ACC112 (cell line): ENCODE measurements around the gene ZDHHC19.
"Not testable (repeated sequence)": the region's sequence is repeated elsewhere in the genome, so short reads cannot be mapped to it uniquely, and the experiment has no call there.

Experiments
- H2AFZ ChIP-seq: fragments of 200-600 bp; sonication (generic); one replicate; pipeline ENCODE4 v1.6.0; 2017; ENCODE audit warnings: antibody characterized with exemption, low read length; ENCODE audit not compliant: unreplicated experiment
- H3K27ac ChIP-seq: fragments of 200-600 bp; sonication (generic); 2 replicates; pipeline ENCODE4 v1.5.1; 2014; ENCODE audit warnings: low read depth, mild to moderate bottlenecking, antibody characterized with exemption, low read length, moderate library complexity
- H3K27me3 ChIP-seq: fragments of 200-600 bp; sonication (generic); 2 replicates; pipeline ENCODE4 v1.6.1; 2014; ENCODE audit warnings: mild to moderate bottlenecking, antibody characterized with exemption, low read length, moderate library complexity, mixed read lengths; ENCODE audit not compliant: insufficient read depth
- H3K36me3 ChIP-seq: fragments of 200-600 bp; sonication (generic); 2 replicates; pipeline ENCODE4 v1.6.1; 2016; ENCODE audit warnings: mild to moderate bottlenecking, antibody characterized with exemption, low read length, moderate library complexity, mixed read lengths; ENCODE audit not compliant: insufficient read depth
- H3K4me1 ChIP-seq: fragments of 200-600 bp; sonication (generic); one replicate; pipeline ENCODE4 v1.6.1; 2016; ENCODE audit warnings: low read length, mixed read lengths; ENCODE audit not compliant: insufficient read depth, unreplicated experiment, control insufficient read depth
- H3K4me3 ChIP-seq: fragments of 200-600 bp; sonication (generic); 2 replicates; pipeline ENCODE4 v1.5.1; 2014; ENCODE audit warnings: mild to moderate bottlenecking, low read depth, low read length
- H3K79me2 ChIP-seq: fragments of 200-600 bp; sonication (generic); one replicate; pipeline ENCODE4 v1.6.0; 2016; ENCODE audit warnings: low read length; ENCODE audit not compliant: control insufficient read depth, unreplicated experiment, insufficient read depth

Gene ZDHHC19

DNA sequence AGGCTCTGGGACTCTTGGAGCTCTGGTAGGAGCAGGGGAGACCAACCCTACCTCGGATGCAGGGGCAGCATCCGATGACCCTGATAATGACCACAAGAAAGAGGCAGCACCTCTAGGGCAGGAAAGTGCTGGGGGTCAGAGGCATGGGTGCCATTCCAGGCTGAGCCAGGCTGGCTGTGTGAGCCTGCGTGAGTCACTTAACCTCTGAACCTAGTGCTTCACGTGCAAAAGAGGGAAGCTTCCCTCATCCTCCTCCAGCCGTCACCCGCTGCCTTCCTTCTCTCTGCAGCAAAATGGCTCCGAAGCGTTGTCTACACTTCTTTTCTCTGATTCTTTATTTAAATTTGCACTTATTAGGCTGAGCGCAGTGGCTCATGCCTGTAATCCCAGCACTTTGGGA, 35.5 kb downstream of the ZDHHC19 start:
- Histone ChIP-seq H3K27me3 (no peaks in the 10 kb centered on the region), H2AFZ (no peak overlapping the region), H3K27ac (no peak overlapping the region), H3K4me3 (no peak overlapping the region), H3K79me2 (no peaks in the 10 kb centered on the region), H3K36me3 (no peaks in the 10 kb centered on the region), H3K4me1 (peaks cover 4% of the 10 kb centered on the region)

DNA sequence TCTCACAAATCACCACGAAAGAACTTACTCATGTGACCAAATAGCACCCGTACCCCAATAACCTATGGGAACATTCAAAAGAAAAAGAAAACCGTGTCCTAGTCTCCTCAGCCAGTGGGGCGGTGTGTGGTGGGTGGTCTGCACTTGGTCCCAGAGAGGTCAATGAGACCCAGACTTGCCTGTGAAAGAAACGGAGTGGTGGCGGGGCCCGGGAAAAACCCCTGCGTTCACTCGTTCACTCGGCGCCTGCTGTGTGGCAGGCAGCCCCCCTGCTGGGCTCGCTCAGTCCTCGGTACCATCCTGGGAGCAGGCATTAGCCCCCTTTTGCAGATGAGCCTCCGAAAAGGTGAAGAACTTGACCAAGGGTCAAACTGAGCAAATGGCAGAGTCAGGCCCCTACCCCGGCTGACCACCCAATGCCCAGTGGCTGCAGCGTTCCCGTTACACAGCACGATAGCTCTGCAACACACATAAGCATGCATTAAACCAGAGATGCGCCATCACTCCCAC, 36.0 kb downstream of the ZDHHC19 start:
- no peaks in the 10 kb centered on the region for H3K79me2 ChIP-seq
- no peak overlapping the region for H2AFZ ChIP-seq
- H3K27ac ChIP-seq, result no peak overlapping the region
- peaks cover 4% of the 10 kb centered on the region for H3K4me1 ChIP-seq
- H3K27me3 ChIP-seq, result no peaks in the 10 kb centered on the region
- no peak overlapping the region for H3K4me3 ChIP-seq
- no peaks in the 10 kb centered on the region for H3K36me3 ChIP-seq

DNA sequence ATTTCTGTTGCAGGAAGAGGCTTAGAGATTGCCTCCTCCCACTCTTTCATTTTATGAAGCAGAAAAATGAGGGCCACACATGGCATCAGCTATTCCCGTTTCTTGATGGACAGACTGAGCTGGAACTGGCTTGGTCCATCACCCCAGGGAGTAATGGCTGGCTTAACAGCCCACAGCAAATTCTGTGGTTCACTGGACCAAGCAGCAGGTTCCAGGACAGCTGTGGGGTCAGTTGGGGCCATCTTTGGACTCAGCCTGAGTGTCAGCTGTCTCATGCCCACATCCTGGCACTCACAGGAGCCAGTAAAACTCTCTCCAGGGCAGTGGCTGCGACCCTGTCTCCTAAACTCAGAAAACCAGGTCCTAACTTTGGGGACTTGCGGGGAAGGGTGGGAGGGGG, 36.5 kb downstream of the ZDHHC19 start:
- no peak overlapping the region for H2AFZ ChIP-seq
- peaks cover under 1% of the 10 kb centered on the region for H3K4me1 ChIP-seq
- H3K27ac ChIP-seq, result no peak overlapping the region
- no peaks in the 10 kb centered on the region for H3K79me2 ChIP-seq
- H3K4me3 ChIP-seq, result no peak overlapping the region
- H3K27me3 ChIP-seq, result no peaks in the 10 kb centered on the region
- H3K36me3 ChIP-seq, result no peaks in the 10 kb centered on the region

DNA sequence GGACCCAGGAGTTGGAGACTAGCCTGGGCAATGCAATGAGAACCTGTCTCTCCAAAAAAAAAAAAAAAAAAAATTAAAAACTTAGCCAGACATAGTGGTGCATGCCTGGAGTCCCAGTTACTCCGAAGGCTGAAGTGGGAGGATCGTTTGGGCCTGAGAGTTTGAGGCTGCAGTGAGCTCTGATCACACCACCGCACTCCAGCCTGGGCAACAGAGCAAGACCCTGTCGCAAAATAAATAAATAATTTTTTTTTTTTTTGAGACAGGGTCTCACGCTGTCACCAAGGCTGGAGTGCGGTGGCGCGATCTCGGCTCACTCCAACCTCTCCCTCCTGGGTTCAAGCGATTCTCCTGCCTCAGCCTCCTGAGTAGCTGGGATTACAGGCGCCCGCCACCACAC, 40.9 kb downstream of the ZDHHC19 start:
- H3K36me3 ChIP-seq, H3K27ac ChIP-seq, H3K27me3 ChIP-seq, H3K79me2 ChIP-seq, H3K4me1 ChIP-seq, H3K4me3 ChIP-seq, H2AFZ ChIP-seq: not testable (repeated sequence)

DNA sequence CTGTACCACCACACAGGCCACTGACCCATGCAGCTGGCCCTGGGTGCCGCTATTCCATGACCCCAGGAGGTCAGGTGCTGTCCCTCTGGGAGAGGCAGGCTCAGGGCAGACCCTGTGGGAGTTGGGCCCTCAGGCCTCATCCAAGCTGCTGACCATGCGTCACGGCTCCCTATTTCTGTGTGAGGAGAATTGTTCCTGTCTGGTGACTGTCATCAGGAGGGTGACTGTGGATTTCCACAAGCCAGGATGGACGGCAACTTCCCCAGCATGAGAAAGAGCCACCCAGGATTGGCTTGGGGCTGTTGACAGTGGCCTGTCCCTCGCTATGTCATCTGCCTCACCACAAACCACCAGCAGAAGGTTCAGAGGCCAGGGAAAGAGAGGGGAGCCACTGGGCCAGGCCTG, 41.4 kb downstream of the ZDHHC19 start:
- Histone ChIP-seq H3K27me3 (no peaks in the 10 kb centered on the region), H3K79me2 (no peaks in the 10 kb centered on the region), H3K36me3 (no peaks in the 10 kb centered on the region), H3K27ac (no peak overlapping the region), H3K4me3 (no peak overlapping the region), H3K4me1 (no peaks in the 10 kb centered on the region), H2AFZ (no peak overlapping the region)

DNA sequence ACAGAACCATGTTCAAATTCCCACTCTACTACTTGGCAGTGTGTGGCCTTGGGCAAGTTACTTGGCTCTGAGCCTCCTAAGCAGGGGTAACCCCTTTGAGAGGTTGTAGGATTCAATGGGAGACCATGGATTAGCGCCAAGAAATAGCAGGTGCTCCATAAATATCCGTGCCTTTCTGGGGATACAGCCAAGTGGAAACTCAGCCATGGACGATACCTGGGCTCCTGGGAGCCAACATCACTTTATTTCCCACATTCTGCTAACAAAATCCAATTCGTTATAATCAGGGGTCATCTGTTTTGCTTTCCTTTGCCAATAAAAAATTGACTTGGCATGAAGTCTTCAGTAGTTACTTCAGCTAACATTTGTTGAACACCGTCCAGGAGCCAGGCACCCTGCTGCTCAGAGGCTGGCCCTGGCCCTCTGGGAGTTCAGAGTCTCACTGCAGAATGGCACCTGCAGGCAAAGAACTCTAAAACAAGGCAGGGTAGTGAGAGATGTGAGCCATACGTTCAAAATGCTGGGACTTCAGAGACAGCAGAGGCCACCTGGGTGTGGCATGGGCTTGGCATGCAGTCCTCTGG, 42.3 kb downstream of the ZDHHC19 start:
- no peaks in the 10 kb centered on the region for H3K27me3 ChIP-seq
- H3K36me3 ChIP-seq, result no peaks in the 10 kb centered on the region
- no peak overlapping the region for H2AFZ ChIP-seq
- H3K79me2 ChIP-seq, result no peaks in the 10 kb centered on the region
- H3K4me1 ChIP-seq, result no peaks in the 10 kb centered on the region
- no peak overlapping the region for H3K27ac ChIP-seq
- H3K4me3 ChIP-seq, result no peak overlapping the region

DNA sequence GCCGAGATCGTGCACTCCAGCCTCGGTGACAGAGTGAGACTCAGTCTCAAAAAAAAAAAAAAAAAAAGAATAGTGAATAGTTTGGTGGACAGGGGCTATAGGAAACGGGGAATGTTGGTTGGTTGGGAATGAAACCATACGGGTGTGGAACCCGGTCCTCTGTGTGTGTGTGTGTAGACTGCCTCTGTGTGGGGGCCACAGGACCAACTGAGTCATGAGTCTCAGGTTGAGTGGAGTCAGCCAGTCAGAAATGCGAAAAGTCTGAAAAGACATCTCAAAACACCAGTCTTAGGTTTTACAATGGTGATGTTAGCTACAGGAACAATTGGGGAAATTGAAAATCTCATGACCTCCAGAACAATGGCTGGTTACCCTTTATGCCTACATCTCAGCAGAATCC, 44.5 kb downstream of the ZDHHC19 start:
- H3K36me3 ChIP-seq, result no peaks in the 10 kb centered on the region
- H3K79me2 ChIP-seq, result no peaks in the 10 kb centered on the region

DNA sequence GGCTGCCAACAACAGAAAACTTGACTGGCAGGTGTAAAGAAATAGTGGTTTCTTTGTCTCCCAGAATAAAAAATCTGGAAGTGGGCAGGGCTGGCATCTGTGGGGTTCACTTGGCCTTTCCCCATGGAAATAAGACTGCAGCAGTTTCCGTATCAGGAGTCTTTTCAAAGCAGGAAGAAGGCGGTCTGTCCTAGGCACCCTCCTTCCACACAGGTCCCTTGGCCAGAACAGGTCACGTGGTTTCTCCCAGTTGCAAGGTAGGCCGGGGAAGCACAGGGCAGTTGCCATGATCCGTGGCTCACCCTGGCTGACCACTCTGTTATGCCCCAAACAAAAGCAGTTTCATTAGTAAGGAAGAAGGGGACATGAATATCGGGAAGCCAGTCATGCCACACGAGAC, 45.4 kb downstream of the ZDHHC19 start:
- Histone ChIP-seq H3K79me2 (no peaks in the 10 kb centered on the region), H3K4me3 (no peak overlapping the region), H3K4me1 (peaks cover under 1% of the 10 kb centered on the region), H2AFZ (no peak overlapping the region), H3K27ac (no peak overlapping the region), H3K27me3 (no peaks in the 10 kb centered on the region), H3K36me3 (no peaks in the 10 kb centered on the region)

More for the DNA sequence above, 44.5 kb downstream of the ZDHHC19 start:
- no peaks in the 10 kb centered on the region for H3K27me3 ChIP-seq
- no peaks in the 10 kb centered on the region for H3K4me1 ChIP-seq
- H3K27ac ChIP-seq, result no peak overlapping the region
- no peak overlapping the region for H3K4me3 ChIP-seq
- H2AFZ ChIP-seq, result no peak overlapping the region

DNA sequence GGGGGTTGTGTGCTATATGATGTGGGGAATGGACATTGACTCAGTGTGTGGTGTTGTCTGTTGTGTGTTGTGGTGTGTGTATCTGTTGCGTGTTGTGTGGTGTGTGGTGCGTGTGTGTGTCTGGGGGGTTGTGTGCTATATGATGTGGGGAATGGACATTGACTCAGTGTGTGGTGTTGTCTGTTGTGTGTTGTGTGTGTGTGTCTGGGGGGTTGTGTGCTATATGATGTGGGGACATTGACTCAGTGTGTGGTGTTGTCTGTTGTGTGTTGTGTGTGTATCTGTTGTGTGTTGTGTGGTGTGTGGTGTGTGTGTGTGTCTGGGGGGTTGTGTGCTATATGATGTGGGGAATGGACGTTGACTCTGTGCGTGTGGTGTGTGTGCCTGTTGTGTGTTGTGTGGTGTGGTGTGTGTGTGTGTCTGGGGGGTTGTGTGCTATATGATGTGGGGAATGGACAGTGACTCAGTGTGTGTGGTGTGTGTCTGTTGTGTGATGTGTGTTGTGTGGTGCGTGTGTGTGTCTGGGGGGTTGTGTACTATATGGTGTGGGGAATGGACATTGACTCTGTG, 46.1 kb downstream of the ZDHHC19 start:
- not testable (repeated sequence) for H3K27me3 ChIP-seq, H2AFZ ChIP-seq, H3K4me1 ChIP-seq, H3K79me2 ChIP-seq, H3K4me3 ChIP-seq, H3K36me3 ChIP-seq, H3K27ac ChIP-seq

DNA sequence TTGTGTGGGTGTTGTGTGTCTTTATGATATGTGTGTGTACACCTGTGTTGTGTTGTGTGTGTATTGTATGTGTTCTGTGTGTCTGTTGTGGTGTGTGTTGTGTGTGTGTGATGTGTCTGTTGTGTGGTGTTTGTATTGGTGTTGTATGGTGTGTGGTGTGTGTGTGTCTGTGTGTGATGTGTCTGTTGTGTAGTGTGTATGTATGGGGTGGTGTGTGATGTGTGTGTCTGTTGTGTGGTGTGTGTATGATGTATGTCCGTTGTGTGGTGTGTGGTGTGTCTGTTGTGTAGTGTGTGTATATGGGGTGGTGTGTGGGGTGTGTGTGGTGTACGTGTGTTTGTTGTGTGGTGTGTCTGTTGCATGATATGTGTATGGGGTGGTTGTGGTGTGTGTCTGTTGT, 46.6 kb downstream of the ZDHHC19 start:
- Histone ChIP-seq H3K36me3 (no peaks in the 10 kb centered on the region), H3K4me3 (no peak overlapping the region), H2AFZ (no peak overlapping the region), H3K4me1 (peaks cover 9% of the 10 kb centered on the region), H3K27me3 (no peaks in the 10 kb centered on the region), H3K79me2 (no peaks in the 10 kb centered on the region), H3K27ac (no peak overlapping the region)

DNA sequence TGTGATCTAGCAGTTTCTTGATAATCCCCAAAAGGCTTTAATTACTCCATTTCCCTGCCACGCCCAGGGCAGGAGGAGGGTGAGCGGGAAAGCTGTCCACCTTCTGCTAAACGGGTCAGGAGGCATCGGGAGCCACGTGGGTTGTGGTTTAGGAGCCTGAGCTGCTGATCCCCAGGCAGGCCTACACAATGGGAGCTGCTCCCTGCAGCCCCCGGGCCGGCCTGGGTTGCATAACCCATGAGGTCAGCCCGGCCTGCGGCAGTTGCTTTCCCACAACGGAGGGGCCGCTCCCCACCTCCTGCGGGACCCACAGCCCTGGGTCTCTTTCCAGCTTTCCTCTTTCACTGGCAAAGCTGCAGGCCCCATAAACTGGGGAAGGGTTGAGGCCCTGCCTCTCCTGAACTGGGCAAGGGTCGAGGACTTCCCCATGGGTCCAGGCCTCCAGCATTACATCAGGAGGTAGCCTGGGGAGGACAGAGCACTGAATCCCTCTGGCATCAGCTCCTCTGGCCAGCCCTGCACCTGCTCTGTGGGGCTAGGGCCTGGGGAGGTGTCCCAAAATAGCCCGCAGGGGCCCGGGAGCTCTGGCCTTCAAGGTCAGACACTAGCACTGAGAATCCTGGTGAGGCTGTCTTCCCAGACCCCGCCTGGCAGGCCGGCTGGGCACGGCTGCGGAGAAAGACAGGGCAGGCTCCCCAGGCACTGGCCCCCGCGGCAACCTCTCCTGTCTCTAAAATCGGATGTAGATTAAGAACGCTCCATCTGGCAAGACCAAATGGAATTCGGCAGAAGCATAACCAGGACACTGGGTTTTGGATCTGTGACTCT, 47.3 kb downstream of the ZDHHC19 start:
- Histone ChIP-seq H3K79me2 (no peaks in the 10 kb centered on the region), H3K36me3 (no peaks in the 10 kb centered on the region), H3K4me1 (peaks cover 9% of the 10 kb centered on the region), H2AFZ (no peak overlapping the region), H3K27ac (no peak overlapping the region), H3K27me3 (no peaks in the 10 kb centered on the region), H3K4me3 (no peak overlapping the region)
